Stimulated activated CD8-positive, alpha-beta memory T cell treated with anti-CD3 and anti-CD28 coated beads, Interleukin-7, amount 100 ng/mL, for 24 hours (primary cell): ENCODE measurements around the gene NAA30.

Experiments
- DNase-seq: peaks from one replicate; pipeline ENCODE4 v3.0.0-alpha.2; 2020; ENCODE audit warnings: low read depth

The NAA30 gene

GRCh38 chr14:57400556-57401494 is 10.4 kb downstream of the NAA30 start:
- DNase-seq: no peak

DNA sequence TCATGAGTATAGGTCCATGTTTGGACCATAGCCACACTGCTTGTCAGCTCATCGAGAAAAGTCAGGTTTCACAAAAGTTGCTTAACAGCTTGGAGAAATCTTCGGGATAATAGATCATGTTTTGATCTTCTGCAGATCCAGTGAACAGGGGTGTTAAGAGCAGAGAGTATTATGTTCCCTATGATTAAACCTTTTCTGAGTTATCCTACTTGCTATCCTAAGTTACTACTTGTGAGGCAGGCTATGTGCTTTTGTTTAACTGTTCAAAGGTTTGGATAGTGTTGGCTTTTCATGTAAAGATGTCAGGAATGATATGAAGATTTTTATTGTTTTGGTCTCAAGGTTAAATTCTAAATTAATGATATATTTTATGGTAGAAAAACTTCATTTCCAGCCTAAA is 11.1 kb downstream of the NAA30 start:
- DNase-seq: no peak

DNA sequence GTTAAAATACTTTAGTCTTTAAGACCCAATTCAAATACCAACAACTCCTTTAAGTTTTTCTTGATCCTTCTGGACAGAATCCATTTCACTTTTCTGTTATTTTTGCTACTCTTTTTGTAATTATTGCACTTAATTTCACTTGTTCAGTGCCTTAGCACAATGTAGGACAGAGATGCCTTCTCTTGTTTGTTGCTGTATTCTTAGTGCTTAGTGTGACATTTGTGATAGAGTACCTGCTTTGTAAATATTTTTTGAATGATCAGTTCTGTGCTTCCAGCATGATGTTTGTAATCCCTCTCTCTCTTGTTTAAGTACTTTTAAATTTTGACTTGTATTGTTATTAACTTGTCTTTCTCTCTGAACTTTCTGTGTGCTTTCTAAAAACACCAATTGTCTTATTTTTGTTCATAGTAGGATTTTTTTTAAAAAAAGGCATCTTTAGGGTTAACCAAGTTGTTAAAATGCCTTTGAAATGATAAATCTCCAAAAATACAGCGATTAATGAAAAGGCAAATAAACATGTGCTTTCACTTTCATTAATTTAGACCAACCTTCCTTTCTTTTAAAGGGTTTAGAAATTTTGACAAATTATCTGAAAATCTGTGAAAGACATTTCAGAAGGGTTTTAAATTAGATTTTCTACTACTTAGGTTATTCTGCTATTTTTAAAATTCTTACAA is 11.9 kb downstream of the NAA30 start:
- DNase-seq: no peak

DNA sequence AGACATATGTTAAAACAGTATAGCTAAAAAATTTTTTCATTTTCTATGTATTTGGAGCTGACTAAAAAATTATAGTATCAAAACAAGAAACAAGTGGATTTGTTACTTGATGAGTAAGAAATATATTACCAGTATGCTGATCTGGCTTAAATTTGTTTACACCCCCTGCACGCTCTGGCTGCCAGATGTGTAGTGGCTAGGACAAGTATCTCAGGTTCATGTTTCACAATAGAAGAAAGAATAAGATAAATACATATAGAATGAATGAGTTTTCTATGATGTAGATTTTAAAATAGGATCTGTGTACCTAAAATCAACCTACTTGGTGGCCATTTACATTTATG is 13.1 kb downstream of the NAA30 start:
- DNase-seq: no peak

GRCh38 chr14:57405562-57405961 is 15.2 kb downstream of the NAA30 start:
- no peak for DNase-seq

- no peak for DNase-seq
Observed at GRCh38 chr14:57408037-57408436, 17.7 kb downstream of the NAA30 start.

GRCh38 chr14:57408634-57409033 is 18.2 kb downstream of the NAA30 start:
- no peak for DNase-seq

DNA sequence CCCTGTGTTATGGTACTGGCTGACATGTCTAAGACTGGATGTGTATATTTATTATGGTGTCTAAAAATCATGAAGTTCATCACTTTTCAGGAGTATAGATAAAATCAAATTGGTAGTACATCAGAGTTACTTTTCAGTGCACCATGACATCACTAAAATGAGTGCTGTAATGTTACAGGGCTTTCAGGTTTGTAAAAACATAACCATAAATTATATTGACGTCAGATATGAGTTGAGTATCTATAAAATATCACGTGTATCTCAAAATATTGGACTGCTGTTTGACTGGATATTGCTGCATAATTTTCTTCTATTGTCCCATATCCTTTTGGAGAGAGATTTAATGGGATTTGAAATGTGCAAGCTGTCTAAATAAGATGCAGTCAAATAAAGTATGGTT is 22.0 kb downstream of the NAA30 start:
- no peak for DNase-seq

DNA sequence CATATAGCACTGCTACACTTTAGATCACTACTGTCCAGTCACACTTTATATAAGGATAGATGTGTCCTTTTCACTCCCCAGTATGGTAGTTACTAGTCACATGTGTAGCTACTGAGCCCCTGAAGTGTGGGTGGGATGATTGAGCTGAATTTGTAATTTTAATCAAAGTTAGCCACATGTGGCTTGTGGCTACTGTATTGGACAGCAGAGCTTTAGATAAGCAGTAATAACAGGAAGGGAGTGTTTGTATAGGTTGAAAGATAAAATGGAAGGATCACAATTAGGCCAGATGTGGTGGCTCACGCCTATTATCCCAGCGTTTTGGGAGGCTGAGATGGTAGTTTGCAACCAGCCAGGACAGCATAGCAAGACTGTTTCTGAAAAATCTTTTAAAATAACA is 23.5 kb downstream of the NAA30 start:
- DNase-seq: no peak

- no peak for DNase-seq
Observed at GRCh38 chr14:57417228-57417627, 26.8 kb downstream of the NAA30 start.

- no peak for DNase-seq
Observed at GRCh38 chr14:57418999-57419398, 28.6 kb downstream of the NAA30 start.

DNA sequence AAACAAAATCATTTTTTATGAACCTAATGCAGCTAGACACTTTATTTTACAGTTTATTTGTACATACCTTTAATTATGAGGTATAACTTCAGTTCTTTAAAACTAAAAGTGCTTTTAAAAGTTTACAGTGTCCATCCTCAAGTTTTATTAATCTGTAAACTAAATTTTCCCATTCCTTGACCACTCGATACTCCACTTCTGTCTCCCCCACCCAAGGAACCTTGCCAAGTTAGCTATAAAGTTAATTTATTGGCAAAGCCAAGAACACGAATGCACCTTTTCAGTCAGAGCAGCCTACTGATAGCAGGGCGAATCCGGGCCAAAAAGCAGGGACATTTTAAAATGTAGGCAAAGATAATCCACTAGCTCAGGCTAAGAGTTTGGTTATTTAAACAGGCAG is 29.6 kb downstream of the NAA30 start:
- DNase-seq: no peak

- DNase-seq: no peak
Observed at GRCh38 chr14:57420986-57421385, 30.6 kb downstream of the NAA30 start.

DNA sequence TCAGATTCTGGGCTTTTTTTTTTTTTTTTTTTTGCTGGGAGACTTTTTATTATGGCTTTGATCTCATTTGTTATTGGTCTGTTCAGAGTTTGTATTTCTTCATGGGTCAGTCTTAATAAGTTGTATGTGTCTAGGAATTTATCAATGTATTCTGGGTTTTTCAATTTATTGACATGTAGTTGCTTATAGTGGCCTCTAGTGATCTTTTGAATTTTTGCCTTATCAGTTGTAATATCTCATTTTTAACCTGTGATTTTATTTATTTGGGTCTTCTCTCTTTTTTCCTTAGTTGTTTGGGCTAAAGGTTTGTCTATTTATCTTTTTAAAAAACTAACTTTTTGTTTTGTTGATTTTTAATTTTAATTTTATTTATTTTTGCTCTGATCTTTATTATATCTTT is 45.5 kb downstream of the NAA30 start:
- no peak for DNase-seq

DNA sequence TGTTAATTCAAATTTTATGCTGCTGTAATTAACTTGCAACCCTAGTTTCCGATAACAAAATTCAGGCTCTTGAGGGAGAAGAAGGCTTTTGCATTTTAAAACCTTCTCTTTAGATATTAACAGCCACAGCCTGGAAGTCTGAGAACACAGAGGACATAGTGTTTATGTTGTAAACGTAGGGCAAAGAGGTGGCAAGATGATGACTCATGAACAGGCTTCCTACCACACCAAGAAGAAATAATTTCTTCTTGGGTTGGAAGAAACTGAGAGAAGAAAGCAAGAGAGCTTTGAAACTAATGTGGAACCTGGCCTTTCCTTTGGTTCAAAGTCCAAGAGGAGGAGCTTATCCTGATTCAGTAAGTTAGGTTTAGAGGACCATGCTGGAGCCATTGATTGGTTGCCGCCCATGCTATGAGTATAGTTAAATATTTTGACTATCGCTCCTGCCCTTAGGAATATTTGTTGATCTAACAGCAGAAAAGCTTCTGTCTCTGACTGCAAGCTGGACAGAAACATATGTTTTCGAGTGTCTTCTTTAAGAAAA is 71.5 kb downstream of the NAA30 start:
- no peak for DNase-seq

DNA sequence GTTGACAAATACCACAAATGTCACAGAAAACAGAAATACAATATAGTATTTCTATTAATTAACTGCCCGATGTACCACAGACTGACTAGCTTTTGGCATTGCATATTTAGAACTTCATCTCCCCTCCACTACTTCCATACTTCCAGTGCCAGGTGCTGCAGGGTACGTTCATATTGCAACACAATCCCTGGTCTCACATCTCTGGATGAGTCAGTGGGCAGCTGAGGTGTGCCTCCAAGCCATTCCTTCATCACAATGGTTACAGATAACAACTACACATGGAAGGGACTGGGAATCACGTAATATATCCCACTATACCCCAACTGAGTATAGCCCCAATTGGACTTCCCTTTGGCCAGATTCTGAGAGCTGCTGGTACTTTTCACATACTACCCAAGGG is 72.2 kb downstream of the NAA30 start:
- DNase-seq: no peak

- DNase-seq: no peak
Observed at GRCh38 chr14:57464008-57464730, 73.8 kb downstream of the NAA30 start.
